Measurements from ENCODE around the gene CDH24.

DNA sequence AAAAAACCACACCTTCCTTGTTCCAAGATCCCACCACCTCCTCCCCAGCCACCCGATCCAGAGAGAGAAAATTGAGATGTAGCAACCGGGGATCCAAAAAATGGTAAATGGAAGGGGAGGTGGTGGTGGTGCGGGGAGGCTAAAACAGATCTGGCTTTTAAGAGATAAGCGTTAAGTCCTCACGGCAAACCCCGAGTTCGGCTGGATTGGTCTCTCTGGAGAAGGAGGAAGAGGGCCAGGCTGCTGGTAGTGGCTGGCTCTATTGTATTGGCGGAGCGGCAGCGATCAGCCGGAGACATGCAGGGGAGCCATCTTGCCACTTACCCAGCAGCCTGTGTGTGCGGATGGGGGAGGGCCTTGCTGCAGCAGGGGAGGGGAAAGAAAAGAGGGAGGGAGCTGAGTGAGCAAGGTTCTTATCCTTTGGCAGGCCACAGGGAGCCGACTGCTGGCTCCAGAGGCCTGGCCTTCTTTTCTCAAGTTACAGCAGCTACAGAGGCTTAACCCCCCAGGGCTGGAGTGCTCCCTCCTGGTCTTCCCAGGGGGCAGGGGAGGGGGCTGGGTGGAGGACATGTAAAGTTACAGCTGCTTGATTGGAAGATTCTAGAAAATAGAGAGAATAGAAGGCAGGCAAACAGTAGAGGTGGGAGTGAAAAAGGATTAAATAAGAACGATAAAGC is 14.1 kb upstream of the CDH24 start:
- TF ChIP-seq, protein P1, sequence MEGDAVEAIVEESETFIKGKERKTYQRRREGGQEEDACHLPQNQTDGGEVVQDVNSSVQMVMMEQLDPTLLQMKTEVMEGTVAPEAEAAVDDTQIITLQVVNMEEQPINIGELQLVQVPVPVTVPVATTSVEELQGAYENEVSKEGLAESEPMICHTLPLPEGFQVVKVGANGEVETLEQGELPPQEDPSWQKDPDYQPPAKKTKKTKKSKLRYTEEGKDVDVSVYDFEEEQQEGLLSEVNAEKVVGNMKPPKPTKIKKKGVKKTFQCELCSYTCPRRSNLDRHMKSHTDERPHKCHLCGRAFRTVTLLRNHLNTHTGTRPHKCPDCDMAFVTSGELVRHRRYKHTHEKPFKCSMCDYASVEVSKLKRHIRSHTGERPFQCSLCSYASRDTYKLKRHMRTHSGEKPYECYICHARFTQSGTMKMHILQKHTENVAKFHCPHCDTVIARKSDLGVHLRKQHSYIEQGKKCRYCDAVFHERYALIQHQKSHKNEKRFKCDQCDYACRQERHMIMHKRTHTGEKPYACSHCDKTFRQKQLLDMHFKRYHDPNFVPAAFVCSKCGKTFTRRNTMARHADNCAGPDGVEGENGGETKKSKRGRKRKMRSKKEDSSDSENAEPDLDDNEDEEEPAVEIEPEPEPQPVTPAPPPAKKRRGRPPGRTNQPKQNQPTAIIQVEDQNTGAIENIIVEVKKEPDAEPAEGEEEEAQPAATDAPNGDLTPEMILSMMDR (optimal IDR thresholded peaks at IDR 0.05 in 1 of 3, IDR thresholded peaks at IDR 0.05 in 1 of 3, conservative IDR thresholded peaks at IDR 0.05 in 1 of 3; ENCODE audit: extremely low read depth in 1 of 3, insufficient read depth in 2 of 3, low read length in 3 of 3): no peak
- no peak for TF ChIP-seq EZH2 (IDR thresholded peaks at IDR 0.05; ENCODE audit: low read length)
